HCT116 (cell line): Measurements from ENCODE around the gene WNK1.
A peak's percentile ranks its signal among the peaks of the same experiment; 100 is the strongest.

Source experiments
- CTCF ChIP-seq, 3 experiments: fragments of 200-600 bp in 1 of 3; sonication (generic) in 1 of 3; IDR thresholded peaks in 2 of 3; conservative IDR thresholded peaks in 1 of 3; 2 replicates each; pipeline ENCODE4 v1.5.1; 2012 to 2017; ENCODE audit warnings: low read depth in 2 of 3, low read length in 2 of 3, antibody characterized with exemption in 1 of 3, borderline replicate concordance in 1 of 3, control low read depth in 1 of 3, mild to moderate bottlenecking in 1 of 3, mixed read lengths in 1 of 3, mixed run types in 1 of 3, moderate library complexity in 1 of 3; ENCODE audit not compliant: insufficient read depth in 1 of 3
- SRF ChIP-seq: IDR thresholded peaks from 2 replicates; pipeline ENCODE4 v1.6.1; 2012; ENCODE audit warnings: low read depth

GRCh38 chr12:754851-755562 lies 2.6 kb downstream of the WNK1 start:
- TF ChIP-seq CTCF (IDR thresholded peaks at IDR 0.05 in 2 of 3, conservative IDR thresholded peaks at IDR 0.05 in 1 of 3; ENCODE audit: borderline replicate concordance in 1 of 3, insufficient read depth in 1 of 3, low read depth in 2 of 3, low read length in 2 of 3) (peak in 2 of 3 experiments; percentile 31 to 54; a peak in 3 of 6 replicates), SRF (no peak)
